SK-N-SH (cell line): ENCODE measurements around the gene NLN. TPM values are rescaled to one million over a fixed set of nuclear protein-coding genes. Genes with fewer than 3 reads are reported as not detected.

ENCODE experiments used
- CTCF ChIA-PET: fragments of 300-600, 350-600 bp; formaldehyde crosslinking; extraction: SDS; loops from one replicate; lab custom pipeline; 2021; lab: Yijun Ruan, JAX
- POLR2A ChIA-PET: fragments of 350-600 bp; sonication (Branson Sonifier 250); formaldehyde crosslinking; extraction: SDS; loops from one replicate; lab custom pipeline; 2020; ENCODE audit warnings: antibody characterized with exemption, inconsistent platforms; lab: Yijun Ruan, JAX
- DNase-seq: peaks from one replicate; pipeline ENCODE4 v3.0.0; 2012
- H2AFZ ChIP-seq: fragments of 200-600 bp; sonication (generic); 2 replicates; pipeline ENCODE4 v1.8.1; 2016; ENCODE audit warnings: antibody characterized with exemption, mild to moderate bottlenecking, low read depth
- H3F3A ChIP-seq: fragments of 200-600 bp; sonication (generic); replicated peaks from 2 replicates; pipeline ENCODE3; 2016; ENCODE audit warnings: antibody characterized with exemption, mild to moderate bottlenecking; ENCODE audit not compliant: insufficient read depth
- H3K27ac ChIP-seq, 2 experiments: fragments of 200-500 bp in 1 of 2; fragments of 200-600 bp in 1 of 2; sonication (Bioruptor generic) in 1 of 2; sonication (generic), shearing (Covaris generic) in 1 of 2; 2 replicates each; pipeline versions ENCODE4 v1.5.1 to v1.6.1; 2014 to 2016; ENCODE audit warnings: low read depth in 2 of 2, inconsistent platforms in 1 of 2, low read length in 1 of 2, mild to moderate bottlenecking in 1 of 2, mixed read lengths in 1 of 2
- H3K27me3 ChIP-seq: fragments of 200-600 bp; sonication (generic), shearing (Covaris generic); 2 replicates; pipeline ENCODE4 v1.6.1; 2016; ENCODE audit warnings: mixed run types; ENCODE audit not compliant: insufficient read depth
- H3K36me3 ChIP-seq, 2 experiments: fragments of 200-500 bp in 1 of 2; fragments of 200-600 bp in 1 of 2; sonication (Bioruptor generic) in 1 of 2; sonication (generic) in 1 of 2; replicated peaks in 1 of 2; 2 replicates each; pipeline versions ENCODE3 to v1.5.1; 2014 to 2016; ENCODE audit warnings: low read length in 1 of 2, mild to moderate bottlenecking in 1 of 2; ENCODE audit not compliant: insufficient read depth in 2 of 2, control insufficient read depth in 1 of 2
- H3K4me1 ChIP-seq, 2 experiments: fragments of 200-500 bp in 1 of 2; fragments of 200-600 bp in 1 of 2; sonication (Bioruptor generic) in 1 of 2; sonication (generic), shearing (Covaris generic) in 1 of 2; 2 replicates each; pipeline versions ENCODE4 v1.5.1 to v1.6.1; 2014 to 2016; ENCODE audit warnings: low read depth in 1 of 2, low read length in 1 of 2, mixed run types in 1 of 2; ENCODE audit not compliant: insufficient read depth in 2 of 2, control insufficient read depth in 1 of 2
- H3K4me2 ChIP-seq: fragments of 200-600 bp; sonication (generic), shearing (Covaris generic); 2 replicates; pipeline ENCODE4 v1.6.1; 2017; ENCODE audit warnings: mixed run types
- H3K4me3 ChIP-seq, 2 experiments: fragments of 200-500 bp in 1 of 2; fragments of 200-600 bp in 1 of 2; sonication (Bioruptor generic) in 1 of 2; sonication (generic), shearing (Covaris generic) in 1 of 2; 2 replicates each; pipeline versions ENCODE4 v1.5.1 to v1.8.1; 2014 to 2016; ENCODE audit warnings: low read depth in 2 of 2, inconsistent platforms in 1 of 2, low read length in 1 of 2, mild to moderate bottlenecking in 1 of 2, mixed read lengths in 1 of 2, moderate library complexity in 1 of 2
- H3K79me2 ChIP-seq: fragments of 200-600 bp; sonication (generic); 2 replicates; pipeline ENCODE4 v1.8.1; 2017; ENCODE audit warnings: mild to moderate bottlenecking; ENCODE audit not compliant: insufficient read depth
- H3K9ac ChIP-seq: fragments of 200-600 bp; sonication (generic); 2 replicates; pipeline ENCODE4 v1.6.1; 2017; ENCODE audit warnings: mixed run types
- H3K9me2 ChIP-seq: fragments of 200-600 bp; sonication (generic); 2 replicates; pipeline ENCODE4 v1.6.1; 2017; ENCODE audit warnings: mixed run types
- H3K9me3 ChIP-seq: fragments of 200-600 bp; sonication (generic); 2 replicates; pipeline ENCODE4 v1.6.1; 2017; ENCODE audit warnings: mixed run types, mild to moderate bottlenecking, moderate library complexity
- H4K20me1 ChIP-seq: fragments of 200-600 bp; sonication (generic); 2 replicates; pipeline ENCODE4 v1.6.1; 2017; ENCODE audit warnings: mild to moderate bottlenecking, mixed run types; ENCODE audit not compliant: insufficient read depth
- CHD2 ChIP-seq: fragments of 150-350 bp; IDR thresholded peaks from 2 replicates; pipeline ENCODE4 v1.6.1; 2018; ENCODE audit warnings: low read length; ENCODE audit not compliant: partially characterized antibody
- ELF1 ChIP-seq: IDR thresholded peaks from 2 replicates; pipeline ENCODE4 v1.4.0; 2012
- FOSL2 ChIP-seq: IDR thresholded peaks from 2 replicates; pipeline ENCODE4 v1.4.0; 2012; ENCODE audit warnings: low read depth, mild to moderate bottlenecking, moderate library complexity, borderline replicate concordance
- GATA2 ChIP-seq: sonication (generic); formaldehyde crosslinking; IDR thresholded peaks from 2 replicates; pipeline ENCODE4 v1.5.0; 2020; ENCODE audit warnings: mild to moderate bottlenecking, missing genetic modification reagents
- JUND ChIP-seq: IDR thresholded peaks from 2 replicates; pipeline ENCODE4 v1.4.0; 2012
- MXI1 ChIP-seq: IDR thresholded peaks from 2 replicates; pipeline ENCODE4 v1.6.1; 2012; ENCODE audit warnings: mild to moderate bottlenecking, low read depth, low read length, improper control_type of control experiment
- NFIC ChIP-seq: IDR thresholded peaks from 2 replicates; pipeline ENCODE4 v1.4.0; 2012; ENCODE audit warnings: borderline replicate concordance
- NRF1 ChIP-seq: IDR thresholded peaks from 2 replicates; pipeline ENCODE4 v1.6.1; 2012; ENCODE audit warnings: low read depth, mild to moderate bottlenecking, low read length
- RAD21 ChIP-seq: IDR thresholded peaks from 2 replicates; pipeline ENCODE4 v1.6.1; 2012; ENCODE audit warnings: mild to moderate bottlenecking, low read length
- RCOR1 ChIP-seq: fragments of 150-350 bp; IDR thresholded peaks from 2 replicates; pipeline ENCODE4 v1.6.1; 2017; ENCODE audit warnings: antibody characterized with exemption, low read length
- RFX5 ChIP-seq: IDR thresholded peaks from 2 replicates; pipeline ENCODE4 v1.6.1; 2012; ENCODE audit warnings: mild to moderate bottlenecking, improper control_type of control experiment, low read length
- RXRA ChIP-seq: IDR thresholded peaks from 2 replicates; pipeline ENCODE4 v1.4.0; 2012; ENCODE audit warnings: low read depth, mild to moderate bottlenecking, borderline replicate concordance
- SMC3 ChIP-seq: IDR thresholded peaks from 2 replicates; pipeline ENCODE4 v1.6.1; 2012; ENCODE audit warnings: low read depth, low read length, improper control_type of control experiment
- TAF1 ChIP-seq: IDR thresholded peaks from 2 replicates; pipeline ENCODE4 v1.6.1; 2012; ENCODE audit warnings: low read depth, mild to moderate bottlenecking, low read length, moderate library complexity, borderline replicate concordance
- TEAD4 ChIP-seq: IDR thresholded peaks from 2 replicates; pipeline ENCODE4 v1.4.0; 2012; ENCODE audit warnings: mild to moderate bottlenecking, borderline replicate concordance; ENCODE audit not compliant: insufficient read depth
- WGBS: methylation state at CpG from one replicate; pipeline ENCODE4 v1.1.6; 2017; ENCODE audit warnings: low lambda C conversion rate; 5-methylcytosine and 5-hydroxymethylcytosine counted together
- polyA plus RNA-seq, 3 experiments: library from polyadenylated mRNA; depleted of rRNA; stranded (reverse); fragments of >200 nt; gene quantifications; 2 replicates each; pipeline ENCODE4 v1.2.3, GENCODE V29; 2012
- TF ChIP-seq, protein P1 (sequence below): fragments of 150-350 bp; IDR thresholded peaks from 2 replicates; pipeline ENCODE4 v1.6.1; 2017; ENCODE audit warnings: antibody characterized with exemption, low read length, low read depth, borderline replicate concordance
- TF ChIP-seq, protein P2 (sequence below): fragments of 200-600 bp; sonication (generic); IDR thresholded peaks from 2 replicates; pipeline ENCODE4 v1.6.1; 2017; ENCODE audit warnings: antibody characterized with exemption, mild to moderate bottlenecking, moderate library complexity
- TF ChIP-seq, protein P3 (sequence below): IDR thresholded peaks from 2 replicates; pipeline ENCODE4 v1.4.0; 2012; ENCODE audit warnings: low read depth
- TF ChIP-seq, protein P4 (sequence below): fragments of 150-350 bp; IDR thresholded peaks from 2 replicates; pipeline ENCODE4 v1.6.1; 2016; ENCODE audit warnings: mild to moderate bottlenecking, low read depth, low read length

NLN gene
- polyA plus RNA-seq, 1 of the 3 experiments (the other 2 are of a cell fraction) = 17.1 TPM

DNA sequence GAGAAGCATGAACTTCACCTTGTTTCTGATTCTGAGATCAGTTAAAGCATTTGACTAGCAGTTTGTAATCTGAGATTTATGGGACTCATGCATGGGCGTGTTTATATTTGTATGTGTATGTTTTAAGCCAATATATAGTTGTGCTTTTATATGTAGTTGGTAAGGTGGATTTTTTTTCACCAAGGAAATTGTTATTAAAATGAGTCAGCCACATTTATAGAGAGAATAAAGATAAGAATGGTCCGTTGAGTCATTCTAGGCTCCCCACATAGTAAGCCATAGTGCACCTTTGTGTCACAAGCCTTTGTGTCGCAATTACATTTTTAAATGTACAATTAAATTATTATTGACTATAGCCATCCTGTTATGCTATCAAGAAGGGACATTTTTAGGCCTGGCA, 89.0 kb downstream of the NLN start:
- ChIA-PET CTCF (interaction anchor here (1.1 kb wide), 1 partner anchor 45 kb away, joined by 3 read pairs; no protein-coding TSS in a partner anchor), POLR2A (no interaction called here)
- TF ChIP-seq JUND (peak; percentile 49), RFX5 (no peak), FOSL2 (peak; percentile 49; the same call in 1 of the 2 replicates)
- Histone ChIP-seq H3K4me3 (no peak overlapping the region), H2AFZ (no peak overlapping the region), H3K36me3 (peaks cover 20 to 34% of the 10 kb centered on the region in 2 experiments), H3K79me2 (no peaks in the 10 kb centered on the region), H3K9me2 (no peaks in the 10 kb centered on the region), H3K4me2 (peak overlapping the region; percentile 42; the same call in 1 of the 2 replicates), H4K20me1 (no peaks in the 10 kb centered on the region), H3K9ac (no peak overlapping the region), H3K27me3 (no peaks in the 10 kb centered on the region), H3K4me1 (peaks cover 8 to 19% of the 10 kb centered on the region in 2 experiments; a peak in 2 of 4 replicates), H3F3A (peaks cover 35% of the 10 kb centered on the region), H3K9me3 (no peaks in the 10 kb centered on the region), H3K27ac (peak overlapping the region in 1 of 2 experiments; percentile 53; a peak in 2 of 4 replicates)
- DNase-seq = no peak
- 64% methylated on average over 3 of the region's 3 CpGs for WGBS

DNA sequence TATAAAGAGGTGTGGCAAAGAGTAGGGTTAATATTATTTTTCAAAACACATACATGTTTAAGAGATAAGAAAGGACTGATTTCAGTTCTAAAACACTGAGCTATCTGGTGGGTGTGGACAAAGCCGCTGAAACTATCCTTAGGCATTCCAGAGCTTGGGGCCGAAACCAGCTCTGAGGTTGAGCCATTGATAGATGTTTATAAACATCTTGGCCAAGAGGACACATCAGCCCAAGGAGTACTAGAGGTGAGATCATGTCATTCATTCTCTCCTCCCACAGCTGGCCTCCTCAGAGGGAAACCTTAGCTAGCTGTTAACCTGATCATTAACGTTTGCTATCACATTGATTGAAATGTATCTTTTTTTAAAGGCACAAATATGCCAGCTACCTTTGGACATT, 89.9 kb downstream of the NLN start:
- Histone ChIP-seq H3K9ac (no peak overlapping the region), H2AFZ (no peak overlapping the region), H3K4me3 (no peak overlapping the region), H3K9me2 (no peaks in the 10 kb centered on the region), H4K20me1 (no peaks in the 10 kb centered on the region), H3K4me1 (peaks cover 8 to 19% of the 10 kb centered on the region in 2 experiments; a peak in 2 of 4 replicates), H3K4me2 (no peak overlapping the region), H3K79me2 (no peaks in the 10 kb centered on the region), H3K9me3 (no peaks in the 10 kb centered on the region), H3K27me3 (no peaks in the 10 kb centered on the region), H3K36me3 (peaks cover 20 to 32% of the 10 kb centered on the region in 2 experiments), H3F3A (peaks cover 35% of the 10 kb centered on the region), H3K27ac (no peak overlapping the region)
- TF ChIP-seq GATA2 = no peak
- no peak for TF ChIP-seq CHD2
- TF ChIP-seq FOSL2 = no peak
- TF ChIP-seq JUND = no peak
- TF ChIP-seq NFIC = no peak
- ChIA-PET POLR2A (no interaction called here), CTCF (interaction anchor here (1.1 kb wide), 1 partner anchor 15 kb away, joined by 3 read pairs; no protein-coding TSS in a partner anchor)
- WGBS = 92% methylated on average over 3 of the region's 3 CpGs
- no peak for DNase-seq

DNA sequence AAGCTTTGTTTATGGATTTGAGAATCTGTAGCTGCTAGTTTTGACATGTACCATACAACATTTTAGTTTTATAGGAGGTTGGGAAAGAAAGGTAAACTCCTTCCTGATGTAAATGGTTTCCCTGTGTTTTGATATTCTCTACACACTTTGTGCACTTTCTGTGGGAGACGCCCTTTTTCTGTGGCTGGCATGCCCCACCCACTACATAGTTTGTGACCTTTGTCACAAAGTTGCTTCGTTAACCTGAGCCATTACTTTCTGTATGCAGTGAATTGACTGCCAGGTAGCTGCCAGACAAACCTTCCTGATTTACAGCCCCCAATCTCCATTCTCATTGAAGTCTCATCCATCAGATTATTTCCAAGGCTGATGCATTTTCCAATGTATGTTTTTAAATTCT, 90.6 kb downstream of the NLN start:
- 100% methylated on average over 2 of the region's 2 CpGs for WGBS
- Histone ChIP-seq H3K4me3 (no peak overlapping the region), H3K9ac (no peak overlapping the region), H4K20me1 (no peaks in the 10 kb centered on the region), H3K27ac (no peak overlapping the region), H3K9me2 (no peaks in the 10 kb centered on the region), H3K79me2 (no peaks in the 10 kb centered on the region), H3K4me1 (peaks cover 8 to 19% of the 10 kb centered on the region in 2 experiments; a peak in 2 of 4 replicates), H2AFZ (no peak overlapping the region), H3K36me3 (peaks cover 23 to 37% of the 10 kb centered on the region in 2 experiments), H3K9me3 (no peaks in the 10 kb centered on the region), H3F3A (peaks cover 35% of the 10 kb centered on the region), H3K27me3 (no peaks in the 10 kb centered on the region), H3K4me2 (no peak overlapping the region)
- CTCF ChIA-PET = no interaction called here
- no peak for DNase-seq
- POLR2A ChIA-PET = no interaction called here
- no peak for TF ChIP-seq RAD21
- TF ChIP-seq CHD2 = no peak
- no peak for TF ChIP-seq NRF1
- no peak for TF ChIP-seq ELF1
- TF ChIP-seq, protein P1, sequence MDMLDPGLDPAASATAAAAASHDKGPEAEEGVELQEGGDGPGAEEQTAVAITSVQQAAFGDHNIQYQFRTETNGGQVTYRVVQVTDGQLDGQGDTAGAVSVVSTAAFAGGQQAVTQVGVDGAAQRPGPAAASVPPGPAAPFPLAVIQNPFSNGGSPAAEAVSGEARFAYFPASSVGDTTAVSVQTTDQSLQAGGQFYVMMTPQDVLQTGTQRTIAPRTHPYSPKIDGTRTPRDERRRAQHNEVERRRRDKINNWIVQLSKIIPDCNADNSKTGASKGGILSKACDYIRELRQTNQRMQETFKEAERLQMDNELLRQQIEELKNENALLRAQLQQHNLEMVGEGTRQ = no peak
- no peak for TF ChIP-seq NFIC
- no peak for TF ChIP-seq TAF1
- no peak for TF ChIP-seq TEAD4
- TF ChIP-seq, protein P2, sequence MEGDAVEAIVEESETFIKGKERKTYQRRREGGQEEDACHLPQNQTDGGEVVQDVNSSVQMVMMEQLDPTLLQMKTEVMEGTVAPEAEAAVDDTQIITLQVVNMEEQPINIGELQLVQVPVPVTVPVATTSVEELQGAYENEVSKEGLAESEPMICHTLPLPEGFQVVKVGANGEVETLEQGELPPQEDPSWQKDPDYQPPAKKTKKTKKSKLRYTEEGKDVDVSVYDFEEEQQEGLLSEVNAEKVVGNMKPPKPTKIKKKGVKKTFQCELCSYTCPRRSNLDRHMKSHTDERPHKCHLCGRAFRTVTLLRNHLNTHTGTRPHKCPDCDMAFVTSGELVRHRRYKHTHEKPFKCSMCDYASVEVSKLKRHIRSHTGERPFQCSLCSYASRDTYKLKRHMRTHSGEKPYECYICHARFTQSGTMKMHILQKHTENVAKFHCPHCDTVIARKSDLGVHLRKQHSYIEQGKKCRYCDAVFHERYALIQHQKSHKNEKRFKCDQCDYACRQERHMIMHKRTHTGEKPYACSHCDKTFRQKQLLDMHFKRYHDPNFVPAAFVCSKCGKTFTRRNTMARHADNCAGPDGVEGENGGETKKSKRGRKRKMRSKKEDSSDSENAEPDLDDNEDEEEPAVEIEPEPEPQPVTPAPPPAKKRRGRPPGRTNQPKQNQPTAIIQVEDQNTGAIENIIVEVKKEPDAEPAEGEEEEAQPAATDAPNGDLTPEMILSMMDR = no peak
- TF ChIP-seq, protein P3, sequence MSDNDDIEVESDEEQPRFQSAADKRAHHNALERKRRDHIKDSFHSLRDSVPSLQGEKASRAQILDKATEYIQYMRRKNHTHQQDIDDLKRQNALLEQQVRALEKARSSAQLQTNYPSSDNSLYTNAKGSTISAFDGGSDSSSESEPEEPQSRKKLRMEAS = no peak
- no peak for TF ChIP-seq RXRA
- TF ChIP-seq SMC3 = no peak
- TF ChIP-seq GATA2 = no peak
- TF ChIP-seq RCOR1 = no peak
- TF ChIP-seq, protein P4, sequence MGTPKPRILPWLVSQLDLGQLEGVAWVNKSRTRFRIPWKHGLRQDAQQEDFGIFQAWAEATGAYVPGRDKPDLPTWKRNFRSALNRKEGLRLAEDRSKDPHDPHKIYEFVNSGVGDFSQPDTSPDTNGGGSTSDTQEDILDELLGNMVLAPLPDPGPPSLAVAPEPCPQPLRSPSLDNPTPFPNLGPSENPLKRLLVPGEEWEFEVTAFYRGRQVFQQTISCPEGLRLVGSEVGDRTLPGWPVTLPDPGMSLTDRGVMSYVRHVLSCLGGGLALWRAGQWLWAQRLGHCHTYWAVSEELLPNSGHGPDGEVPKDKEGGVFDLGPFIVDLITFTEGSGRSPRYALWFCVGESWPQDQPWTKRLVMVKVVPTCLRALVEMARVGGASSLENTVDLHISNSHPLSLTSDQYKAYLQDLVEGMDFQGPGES = no peak
- no peak for TF ChIP-seq MXI1
